ENCODE measurements around the gene GMNC.

The GMNC gene

DNA sequence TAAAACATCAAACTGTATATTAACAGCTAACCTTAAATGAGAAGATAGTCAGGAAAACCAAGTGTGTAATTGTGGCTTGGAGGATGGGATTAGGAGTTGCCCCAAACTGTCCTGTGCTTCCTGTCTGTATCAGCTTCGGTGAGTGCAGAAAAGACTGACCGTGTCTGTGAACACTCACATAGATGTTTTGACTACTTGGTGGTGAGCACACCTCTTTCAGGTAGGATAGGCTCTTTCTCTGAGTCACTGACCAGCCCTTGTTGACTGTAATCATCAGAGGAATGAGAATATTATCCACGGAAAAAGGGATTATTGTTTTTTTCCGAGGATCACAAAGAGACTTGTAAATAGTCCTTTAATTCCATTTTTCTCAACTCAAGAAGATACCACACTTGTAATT lies 51.5 kb downstream of the GMNC start:
- Histone ChIP-seq H3K9me2 (replicated peaks; ENCODE audit: insufficient read depth, low read length) (no peaks in the 10 kb centered on the region), H3K9me3 (replicated peaks; ENCODE audit: insufficient read depth, low read length) (no peaks in the 10 kb centered on the region), H4K20me1 (ENCODE audit: insufficient read depth, low read length) (no peaks in the 10 kb centered on the region), H2AFZ (ENCODE audit: low read length) (no peak overlapping the region), H3K79me2 (ENCODE audit: low read length) (no peaks in the 10 kb centered on the region), H3K9ac (ENCODE audit: low read length) (no peak overlapping the region), H3F3A (ENCODE audit: insufficient read depth, low read length) (no peaks in the 10 kb centered on the region), H3K4me3 (ENCODE audit: low read length) (no peak overlapping the region), H3K27ac (ENCODE audit: low read length) (no peak overlapping the region), H3K4me2 (ENCODE audit: low read depth, low read length) (no peak overlapping the region), H3K36me3 (replicated peaks; ENCODE audit: insufficient read depth, low read length) (no peaks in the 10 kb centered on the region), H3K27me3 (replicated peaks; ENCODE audit: insufficient read depth, low read length) (no peaks in the 10 kb centered on the region), H3K4me1 (ENCODE audit: low read length) (no peaks in the 10 kb centered on the region)
- DNase-seq = no peak
- no peak for TF ChIP-seq EZH2phosphoT487 (IDR thresholded peaks at IDR 0.05; ENCODE audit: low read length)
- no peak for TF ChIP-seq CTCF (IDR thresholded peaks at IDR 0.05; ENCODE audit: low read length)
- no peak for TF ChIP-seq EZH2 (optimal IDR thresholded peaks at IDR 0.05; ENCODE audit: low read depth, low read length)

DNA sequence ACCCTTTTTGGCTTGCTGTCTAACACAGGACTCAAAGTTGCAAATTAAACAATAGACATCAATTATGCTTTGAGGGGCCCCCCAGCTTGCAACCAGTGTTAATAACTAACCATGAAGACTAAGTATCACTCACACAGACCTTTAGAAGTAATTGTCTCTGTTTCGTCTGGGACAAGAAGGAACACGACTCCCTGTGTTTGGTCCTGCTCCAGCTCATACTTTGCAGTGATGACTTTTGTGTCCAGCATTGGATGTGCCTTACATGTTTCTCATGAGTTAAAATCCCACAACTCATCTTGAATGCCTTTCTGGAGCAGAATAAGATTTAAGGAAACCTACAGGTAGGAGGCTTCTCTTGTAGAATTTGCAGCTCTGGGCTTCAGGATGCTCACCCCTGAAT lies 53.1 kb downstream of the GMNC start:
- H3K27ac ChIP-seq (ENCODE audit: low read length) = no peak overlapping the region
- no peak overlapping the region for H2AFZ ChIP-seq (ENCODE audit: low read length)
- no peaks in the 10 kb centered on the region for H3K4me1 ChIP-seq (ENCODE audit: low read length)
- no peaks in the 10 kb centered on the region for H3K9me3 ChIP-seq (replicated peaks; ENCODE audit: insufficient read depth, low read length)
- no peaks in the 10 kb centered on the region for H3K27me3 ChIP-seq (replicated peaks; ENCODE audit: insufficient read depth, low read length)
- H3K79me2 ChIP-seq (ENCODE audit: low read length) = no peaks in the 10 kb centered on the region
- no peak for DNase-seq
- H3F3A ChIP-seq (ENCODE audit: insufficient read depth, low read length) = no peaks in the 10 kb centered on the region
- H3K9me2 ChIP-seq (replicated peaks; ENCODE audit: insufficient read depth, low read length) = no peaks in the 10 kb centered on the region
- H4K20me1 ChIP-seq (ENCODE audit: insufficient read depth, low read length) = no peaks in the 10 kb centered on the region
- H3K4me2 ChIP-seq (ENCODE audit: low read depth, low read length) = no peak overlapping the region
- H3K36me3 ChIP-seq (replicated peaks; ENCODE audit: insufficient read depth, low read length) = no peaks in the 10 kb centered on the region
- H3K9ac ChIP-seq (ENCODE audit: low read length) = no peak overlapping the region
- H3K4me3 ChIP-seq (ENCODE audit: low read length) = no peak overlapping the region
- TF ChIP-seq CTCF (IDR thresholded peaks at IDR 0.05; ENCODE audit: low read length) (no peak), EZH2 (optimal IDR thresholded peaks at IDR 0.05; ENCODE audit: low read depth, low read length) (no peak)

DNA sequence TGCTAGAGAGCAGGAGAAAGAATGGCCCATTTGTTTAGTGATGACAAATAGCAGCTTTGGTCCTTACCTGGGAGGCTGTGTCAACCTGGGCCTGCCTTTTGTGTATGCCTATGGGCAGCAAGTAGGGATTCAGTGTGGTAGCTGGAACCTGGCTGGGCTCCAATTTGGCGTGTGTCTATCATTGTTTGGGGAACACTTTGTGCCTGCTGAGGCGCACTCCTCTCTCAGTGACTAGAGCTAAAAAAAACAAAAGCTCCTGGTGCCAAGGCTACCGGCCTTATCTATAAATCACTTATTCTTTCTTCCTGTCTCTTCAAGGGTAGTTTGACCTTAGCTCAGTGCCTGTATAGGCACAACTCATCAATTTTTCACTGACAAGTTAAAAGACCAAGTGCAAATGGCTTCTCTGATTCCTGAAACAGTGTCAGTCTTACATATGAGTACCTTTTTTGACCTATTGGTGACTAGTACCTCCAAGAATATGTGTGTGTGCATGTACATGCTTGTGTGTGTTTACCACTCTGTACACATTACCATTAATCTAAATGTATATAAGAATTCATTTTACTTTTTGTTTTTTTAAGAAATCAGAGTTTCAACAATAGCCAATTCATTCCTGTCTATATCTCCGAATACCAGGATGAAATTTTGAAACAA lies 54.6 kb downstream of the GMNC start:
- Histone ChIP-seq H3K4me1 (ENCODE audit: low read length) (no peaks in the 10 kb centered on the region), H2AFZ (ENCODE audit: low read length) (no peak overlapping the region), H4K20me1 (ENCODE audit: insufficient read depth, low read length) (no peaks in the 10 kb centered on the region), H3K9me3 (replicated peaks; ENCODE audit: insufficient read depth, low read length) (no peaks in the 10 kb centered on the region), H3K27ac (ENCODE audit: low read length) (no peak overlapping the region), H3K79me2 (ENCODE audit: low read length) (no peaks in the 10 kb centered on the region), H3K36me3 (replicated peaks; ENCODE audit: insufficient read depth, low read length) (no peaks in the 10 kb centered on the region), H3F3A (ENCODE audit: insufficient read depth, low read length) (no peaks in the 10 kb centered on the region), H3K9ac (ENCODE audit: low read length) (no peak overlapping the region), H3K27me3 (replicated peaks; ENCODE audit: insufficient read depth, low read length) (no peaks in the 10 kb centered on the region), H3K4me2 (ENCODE audit: low read depth, low read length) (no peak overlapping the region), H3K9me2 (replicated peaks; ENCODE audit: insufficient read depth, low read length) (no peaks in the 10 kb centered on the region), H3K4me3 (ENCODE audit: low read length) (no peak overlapping the region)
- no peak for DNase-seq
- TF ChIP-seq EZH2phosphoT487 (IDR thresholded peaks at IDR 0.05; ENCODE audit: low read length) (no peak), CTCF (IDR thresholded peaks at IDR 0.05; ENCODE audit: low read length) (no peak), EZH2 (optimal IDR thresholded peaks at IDR 0.05; ENCODE audit: low read depth, low read length) (no peak)

Measured in MM.1S (cell line).